HepG2 (cell line): ENCODE measurements around the gene BIRC7.

ENCODE experiments used
- JUN ChIP-seq: sonication (generic); formaldehyde crosslinking; IDR thresholded peaks from 2 replicates; pipeline ENCODE4 v1.4.0; 2020; ENCODE audit warnings: mild to moderate bottlenecking, missing genetic modification reagents
- KDM1A ChIP-seq: IDR thresholded peaks from 2 replicates; pipeline ENCODE4 v1.6.1; 2016; ENCODE audit warnings: missing compliant biosample characterization
- KDM5B ChIP-seq: sonication (generic); formaldehyde crosslinking; IDR thresholded peaks from 2 replicates; pipeline ENCODE4 v1.4.0; 2020; ENCODE audit warnings: missing genetic modification reagents, mild to moderate bottlenecking, borderline replicate concordance
- POLR2AphosphoS5 ChIP-seq: IDR thresholded peaks from 2 replicates; pipeline ENCODE4 v1.6.1; 2012; ENCODE audit warnings: low read depth, low read length
- SYNCRIP ChIP-seq: fragments of 200-400 bp; formaldehyde crosslinking; IDR thresholded peaks from 2 replicates; pipeline ENCODE4 v1.6.1; 2018; ENCODE audit warnings: mild to moderate bottlenecking, low read depth, low read length; ENCODE audit not compliant: insufficient read depth
- TBL1XR1 ChIP-seq: fragments of 150-350 bp; IDR thresholded peaks from 2 replicates; pipeline ENCODE4 v1.6.1; 2014; ENCODE audit warnings: borderline replicate concordance, low read length; ENCODE audit not compliant: partially characterized antibody
- ZNF33B ChIP-seq: sonication (generic); formaldehyde crosslinking; IDR thresholded peaks from 2 replicates; pipeline ENCODE4 v1.5.1; 2020; ENCODE audit warnings: mild to moderate bottlenecking, missing genetic modification reagents
- ZNF496 ChIP-seq: sonication (generic); formaldehyde crosslinking; IDR thresholded peaks from 2 replicates; pipeline ENCODE4 v1.8.1; 2023; ENCODE audit warnings: mild to moderate bottlenecking, moderate library complexity, missing genetic modification reagents; ENCODE audit not compliant: insufficient replicate concordance
- ZNF747 ChIP-seq: sonication (generic); formaldehyde crosslinking; IDR thresholded peaks from 2 replicates; pipeline ENCODE4 v1.8.1; 2023; ENCODE audit warnings: missing genetic modification reagents, mild to moderate bottlenecking, borderline replicate concordance

DNA sequence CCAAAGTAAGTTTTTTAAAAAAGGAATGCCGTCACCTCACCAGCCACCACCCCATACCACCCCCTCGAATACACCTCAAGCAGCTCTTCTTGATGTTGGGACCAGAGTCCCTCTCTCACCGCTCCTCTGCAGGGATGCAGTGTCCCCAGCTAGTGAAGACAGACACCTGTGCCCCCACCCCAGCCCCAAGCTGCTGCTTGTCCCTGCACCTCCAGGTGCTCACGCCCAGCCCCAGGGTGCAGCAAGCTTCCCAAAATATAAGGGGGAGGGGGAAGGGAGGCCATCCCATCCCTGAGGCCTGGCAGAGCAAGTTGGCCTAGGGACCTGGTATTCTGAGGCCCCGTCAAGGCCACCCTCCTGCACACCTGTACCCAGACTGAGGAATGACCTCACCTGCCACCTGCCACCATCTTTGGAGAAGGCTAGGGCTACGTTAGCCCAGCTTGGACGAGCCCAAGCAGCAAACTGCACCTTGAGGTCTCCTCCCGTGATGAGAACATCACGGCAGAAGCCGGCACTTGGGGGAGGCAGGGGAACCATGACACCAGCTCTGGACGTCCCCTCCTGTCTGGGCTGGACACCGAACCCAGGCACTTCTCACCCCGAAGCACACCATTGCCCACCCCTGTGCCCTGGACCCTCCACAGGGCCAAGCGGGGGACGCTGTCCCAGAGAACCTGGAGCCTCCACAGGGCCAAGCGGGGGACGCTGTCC is 45.7 kb upstream of the BIRC7 start:
- TF ChIP-seq KDM1A (CRISPR knock-in tag) (no peak), SYNCRIP (no peak), POLR2AphosphoS5 (no peak), KDM5B (CRISPR knock-in tag) (no peak), ZNF747 (CRISPR knock-in tag) (no peak), JUN (CRISPR knock-in tag) (no peak), ZNF496 (CRISPR knock-in tag) (no peak), ZNF33B (CRISPR knock-in tag) (no peak), TBL1XR1 (no peak)
